Stimulated activated CD8-positive, alpha-beta memory T cell treated with anti-CD3 and anti-CD28 coated beads, Interleukin-15, amount 100 ng/mL, for 24 hours (primary cell): ENCODE data around the gene MCL1.
A peak's percentile ranks its signal among the peaks of the same experiment; 100 is the strongest.
"Not testable (repeated sequence)": the region's sequence is repeated elsewhere in the genome, so short reads cannot be mapped to it uniquely, and the experiment has no call there.

Experiments
- DNase-seq: peaks from one replicate; pipeline ENCODE4 v3.0.0-alpha.2; 2020; ENCODE audit warnings: low read depth

MCL1 gene

DNA sequence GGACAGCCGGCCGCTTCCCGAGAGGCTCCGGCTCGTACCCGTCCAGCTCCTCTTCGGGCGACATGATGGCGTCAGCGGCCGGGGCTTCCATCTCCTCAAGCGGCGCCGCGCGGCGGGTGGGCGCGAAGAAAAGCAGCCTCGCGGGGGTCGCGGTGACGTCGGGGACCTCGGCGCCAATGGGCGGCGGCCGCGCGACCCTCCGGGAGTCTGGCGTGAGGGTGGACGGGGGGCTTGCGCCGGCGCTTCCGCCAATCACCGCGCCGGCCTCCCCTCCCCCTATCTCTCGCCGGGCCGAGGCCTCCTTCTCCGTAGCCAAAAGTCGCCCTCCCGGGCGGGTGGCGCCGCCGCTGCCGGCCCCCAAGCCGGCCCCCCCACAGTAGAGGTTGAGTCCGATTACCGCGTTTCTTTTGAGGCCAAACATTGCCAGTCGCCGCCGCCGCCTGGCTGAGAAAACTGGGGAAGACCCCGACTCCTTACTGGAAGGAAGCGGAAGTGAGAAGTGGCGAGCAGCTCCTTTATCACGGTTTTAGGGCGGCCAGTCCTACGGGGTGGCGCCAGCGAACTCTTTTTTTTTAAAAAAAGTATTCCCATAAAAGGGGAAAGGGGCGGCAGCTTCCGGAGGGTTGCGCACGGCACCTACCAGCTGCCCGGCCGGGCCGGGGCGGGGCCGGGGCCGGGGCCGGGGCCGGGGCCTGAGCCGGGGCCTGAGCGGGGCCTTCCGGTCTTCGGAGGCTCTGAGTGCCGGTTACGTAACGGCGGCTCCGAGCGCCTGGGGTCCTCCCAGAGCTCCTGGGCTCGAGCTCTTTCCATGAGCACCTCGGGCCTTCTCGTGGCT is at the start of gene MCL1:
Gene MCL1 (minus strand): TSS at position 501 of the 835 bp plus-strand sequence. CDS start 80 bp downstream, at position 421.
- DNase-seq: peak; percentile 68

DNA sequence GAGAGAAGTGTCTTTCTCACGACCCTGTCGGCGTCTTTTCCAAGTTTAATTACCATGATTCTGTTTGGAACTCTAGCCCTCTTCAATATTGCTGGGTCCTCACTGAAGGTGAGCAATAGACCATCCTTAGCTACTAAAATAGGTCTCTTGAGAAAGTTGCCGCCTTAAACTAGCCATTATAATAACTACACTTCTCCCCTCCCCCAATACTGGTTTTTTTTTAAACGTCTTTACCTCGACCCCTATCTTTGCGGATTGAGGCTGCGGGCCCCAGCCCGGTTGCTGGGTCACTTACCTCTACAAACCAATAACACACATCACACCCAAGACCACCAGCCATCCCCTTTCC is 49.3 kb upstream of the MCL1 start:
- no peak for DNase-seq

DNA sequence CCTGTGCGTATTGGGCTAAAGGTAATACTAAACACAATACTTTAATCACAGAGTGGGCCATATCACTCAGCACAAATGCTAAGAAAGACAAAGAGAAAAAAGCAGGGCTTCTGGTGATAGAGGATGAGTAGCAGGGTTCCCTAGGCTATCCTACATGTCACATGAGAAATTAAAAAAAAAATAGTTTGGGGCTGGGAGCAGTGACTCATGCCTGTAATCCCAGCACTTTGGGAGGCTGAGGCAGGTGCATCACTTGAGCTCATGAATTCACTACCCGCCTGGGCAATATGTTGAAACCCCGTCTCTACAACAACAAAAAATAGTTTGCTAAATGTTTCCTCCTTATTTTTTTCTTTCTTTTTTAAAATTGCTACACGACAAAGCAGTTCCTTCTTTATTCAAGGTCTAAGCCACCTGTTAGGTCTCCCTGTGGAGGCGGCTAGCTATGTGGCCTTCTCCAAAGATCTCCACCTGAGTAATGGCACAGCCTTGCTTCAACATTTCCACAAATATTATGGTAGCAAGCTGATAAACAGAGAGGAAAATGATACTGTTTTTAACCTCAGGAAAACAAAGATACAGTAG is 48.5 kb upstream of the MCL1 start:
- DNase-seq: no peak

DNA sequence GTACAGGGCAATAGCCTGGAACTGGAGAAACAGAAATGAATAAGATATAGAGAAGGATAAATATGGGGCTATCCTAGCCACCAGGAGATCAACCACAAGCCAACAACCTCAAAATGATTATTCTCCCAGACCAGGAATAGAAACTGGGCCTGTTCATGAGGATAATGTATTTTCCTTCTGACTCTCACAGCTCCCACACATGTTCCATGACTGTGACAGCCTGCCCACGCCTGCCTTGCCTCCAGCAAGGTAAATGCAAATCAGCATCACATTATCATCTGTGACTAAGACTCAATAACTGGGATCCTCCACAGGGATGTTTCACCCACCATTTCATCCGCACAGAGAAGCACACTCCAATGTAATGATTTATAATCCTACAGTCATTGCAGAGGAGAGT is 46.7 kb upstream of the MCL1 start:
- DNase-seq: no peak

DNA sequence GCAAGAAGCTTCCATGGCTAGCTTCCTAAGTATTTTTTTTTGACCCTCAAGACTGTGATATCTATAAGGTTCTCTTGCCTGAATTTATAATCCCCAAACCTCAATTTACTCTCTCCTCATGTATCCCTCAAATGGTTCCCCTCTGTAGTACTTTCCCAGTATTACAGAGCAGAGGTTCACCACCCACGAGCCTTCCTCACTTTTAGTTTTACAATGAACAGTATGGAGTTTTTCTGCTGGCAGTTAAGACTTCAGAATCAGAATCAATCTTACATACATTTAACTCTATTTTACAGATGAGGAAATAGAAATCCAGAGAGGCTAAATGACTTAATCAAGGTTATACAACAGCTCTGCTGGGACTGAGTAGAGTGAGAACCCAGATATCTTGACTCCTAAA is 45.1 kb upstream of the MCL1 start:
- DNase-seq: not testable (repeated sequence)

DNA sequence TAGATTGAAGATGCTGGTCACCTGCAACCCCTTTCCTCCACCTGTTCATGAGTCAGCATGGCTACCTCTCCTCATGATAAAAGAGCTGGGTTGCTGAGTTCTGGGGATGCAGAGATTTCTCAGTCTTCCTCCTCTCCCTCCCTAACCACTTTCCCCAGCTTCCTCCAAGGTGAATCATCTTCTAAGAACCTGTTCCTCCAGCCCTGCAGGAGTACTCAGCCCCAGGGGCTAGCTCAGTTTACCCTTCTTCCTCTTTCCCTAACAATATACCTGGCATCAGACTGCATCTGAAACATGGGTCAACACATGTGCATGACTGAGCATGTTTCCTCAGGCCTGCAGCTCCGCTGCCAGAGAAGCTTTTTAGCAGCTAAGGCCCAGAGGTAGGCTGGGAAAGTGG is 44.7 kb upstream of the MCL1 start:
- DNase-seq: not testable (repeated sequence)

DNA sequence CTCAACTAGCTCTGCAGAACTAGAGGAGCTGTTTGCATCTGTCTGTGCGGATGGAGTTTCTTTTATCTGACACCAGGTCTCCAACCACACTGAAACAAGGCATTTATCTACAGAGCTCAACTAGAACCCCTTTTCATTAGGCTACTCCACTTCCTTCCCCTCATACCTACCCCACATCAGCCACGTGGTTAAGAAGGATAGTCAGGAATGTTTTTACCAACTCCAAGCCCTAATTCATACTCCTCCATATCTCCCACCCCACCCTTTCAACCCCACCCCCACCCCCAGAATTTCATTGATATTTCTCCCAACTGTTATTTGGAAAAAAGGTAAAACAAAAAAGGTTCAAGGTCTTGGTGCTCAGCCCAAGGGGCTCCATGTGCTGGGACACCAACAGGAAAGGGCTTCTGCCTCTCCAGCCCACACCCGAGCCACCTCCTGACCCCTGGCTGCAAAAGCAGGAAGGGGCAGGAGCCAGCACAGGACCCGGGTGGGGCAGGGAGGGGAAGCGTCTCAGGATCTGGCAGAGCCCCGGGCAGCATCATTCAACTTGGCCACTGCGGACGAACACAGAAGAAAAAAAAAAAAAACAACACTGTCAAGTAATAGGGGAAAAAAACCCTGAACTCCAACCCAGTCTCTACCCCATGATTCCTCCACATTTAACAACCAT is 43.0 kb upstream of the MCL1 start:
- DNase-seq: no peak

DNA sequence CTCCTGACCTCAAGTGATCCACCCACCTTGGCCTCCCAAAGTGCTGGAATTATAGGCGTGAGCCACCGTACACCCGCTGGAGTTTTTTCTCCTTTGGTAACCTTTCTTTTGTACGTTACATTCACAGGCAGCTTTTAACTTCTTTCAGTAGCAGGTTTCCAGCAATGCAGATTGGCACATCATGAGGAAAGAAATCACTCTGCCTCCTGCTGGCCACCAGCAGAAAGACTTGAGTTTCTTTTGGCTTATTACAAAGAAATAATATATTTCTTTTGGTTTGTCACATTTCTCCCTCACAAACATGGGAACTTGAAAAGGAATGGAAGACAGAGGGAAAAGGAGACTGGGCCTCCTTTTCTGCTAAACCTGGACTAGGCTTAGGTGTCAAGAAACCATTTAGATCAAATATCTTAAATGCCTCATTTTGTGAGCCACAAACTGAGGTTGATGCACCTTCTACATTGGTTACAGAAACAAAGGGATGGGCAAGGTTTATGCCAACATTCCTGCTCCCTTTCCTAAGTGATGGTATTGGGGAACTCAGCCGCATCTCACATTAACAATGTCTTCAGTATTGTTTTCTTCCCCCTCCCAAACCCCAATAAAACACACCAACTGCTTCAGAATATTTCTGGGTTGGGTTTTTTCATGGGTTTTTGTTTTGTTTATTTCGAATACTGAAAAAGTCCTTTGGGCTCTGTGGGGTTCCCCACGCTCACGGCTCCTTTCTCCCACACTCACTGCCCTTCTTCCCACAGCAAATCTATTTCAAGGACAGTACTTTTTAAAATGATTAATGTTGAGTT is 42.3 kb upstream of the MCL1 start:
- no peak for DNase-seq

DNA sequence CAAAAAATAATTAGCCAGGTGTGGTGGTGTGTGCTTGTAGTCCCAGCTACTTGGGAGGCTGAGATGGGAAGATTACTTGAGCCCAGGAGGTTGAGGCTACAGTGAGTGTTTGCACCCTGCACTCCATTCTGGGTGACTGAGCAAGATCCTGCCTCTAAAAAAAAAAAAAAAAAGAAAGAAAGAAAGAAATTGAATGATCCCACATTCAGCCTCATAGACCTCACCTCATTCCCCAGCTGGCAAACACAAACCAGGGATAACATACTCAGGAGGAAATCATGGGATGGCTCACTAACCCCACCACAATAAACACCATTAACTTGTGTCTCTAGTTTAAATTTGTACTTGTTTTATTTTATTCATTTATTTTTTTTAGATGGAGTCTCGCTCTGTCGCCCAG is 41.5 kb upstream of the MCL1 start:
- no peak for DNase-seq

DNA sequence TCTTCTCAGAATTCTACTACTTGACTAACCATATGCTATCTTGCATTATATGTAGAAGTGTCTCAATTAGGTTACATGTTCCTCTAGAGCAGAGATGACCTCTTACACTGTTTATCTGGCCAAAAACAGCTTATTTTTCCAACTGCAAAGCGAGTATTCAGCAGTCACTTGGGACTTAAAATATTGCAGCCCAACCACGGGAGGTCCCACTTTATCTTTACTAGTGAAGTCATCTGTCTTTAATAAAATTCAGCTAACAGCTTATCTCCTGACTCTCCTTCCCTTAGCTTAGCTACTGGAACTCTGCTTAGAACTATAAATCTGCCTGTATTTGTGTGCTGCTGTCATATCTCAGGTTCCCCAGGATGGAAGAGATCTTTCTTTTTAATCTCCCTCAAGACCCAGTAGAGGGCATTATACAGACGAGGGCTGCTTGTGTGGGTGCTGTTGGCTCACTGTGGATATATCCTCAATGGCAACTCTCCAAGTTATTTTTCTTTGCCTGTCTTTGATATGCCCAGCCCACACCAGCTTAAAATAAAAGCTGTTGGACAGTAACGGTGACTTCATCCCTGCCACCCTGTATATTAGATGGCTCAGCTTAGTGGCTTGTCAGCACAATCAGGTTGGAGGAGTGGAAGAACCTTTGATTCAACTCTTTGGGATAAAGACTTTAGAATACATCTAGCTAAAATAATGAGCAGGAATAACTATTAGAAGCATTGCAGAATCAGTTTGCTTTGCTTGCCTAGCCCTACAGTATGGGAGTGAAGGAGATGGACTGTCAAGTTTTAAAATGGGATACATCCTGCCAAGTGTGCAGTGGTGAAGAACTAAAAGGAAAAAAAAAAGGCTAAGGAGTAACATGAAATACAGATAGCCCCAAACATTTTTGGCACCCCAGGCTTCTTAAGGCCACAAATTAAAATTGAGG is 40.4 kb upstream of the MCL1 start:
- DNase-seq: no peak

DNA sequence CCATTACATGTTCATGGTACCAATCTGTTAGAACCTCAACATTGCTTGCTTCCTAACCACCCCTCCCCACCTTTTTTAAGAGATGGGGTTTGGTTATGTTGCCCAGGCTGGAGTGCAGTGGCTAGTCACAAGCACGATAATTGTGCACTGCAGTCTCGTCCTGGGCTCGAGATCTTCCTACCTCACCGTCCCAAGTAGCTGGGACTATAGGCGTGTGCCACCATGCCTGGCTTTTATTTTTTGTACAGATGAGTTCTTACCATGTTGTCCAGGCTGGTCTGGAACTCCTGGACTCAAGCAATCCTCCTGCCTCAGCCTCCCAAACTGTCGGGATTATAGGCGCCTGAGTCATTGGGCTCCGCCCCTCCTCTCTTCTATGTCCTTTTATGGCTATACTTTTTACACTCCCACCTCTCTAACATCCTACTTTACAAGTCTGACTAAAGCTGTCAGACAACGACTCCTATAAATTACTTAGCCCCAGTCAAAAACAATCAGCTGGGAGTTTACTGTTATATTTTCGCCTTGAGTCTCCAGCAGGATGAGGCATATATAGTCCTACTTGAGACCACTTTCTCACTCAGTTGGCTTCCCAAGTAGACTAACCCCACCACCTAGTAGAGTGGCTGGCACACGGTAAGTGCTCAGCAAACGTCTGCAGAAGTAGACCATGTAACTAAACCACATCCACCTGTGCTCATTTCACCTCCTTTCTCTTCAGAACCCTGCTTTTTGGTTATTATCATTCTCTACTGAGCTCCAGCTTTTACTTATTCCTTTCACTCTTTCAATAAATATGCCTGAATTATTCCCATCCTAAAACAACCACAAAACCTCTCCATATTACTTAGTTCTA is 36.2 kb upstream of the MCL1 start:
- DNase-seq: no peak

DNA sequence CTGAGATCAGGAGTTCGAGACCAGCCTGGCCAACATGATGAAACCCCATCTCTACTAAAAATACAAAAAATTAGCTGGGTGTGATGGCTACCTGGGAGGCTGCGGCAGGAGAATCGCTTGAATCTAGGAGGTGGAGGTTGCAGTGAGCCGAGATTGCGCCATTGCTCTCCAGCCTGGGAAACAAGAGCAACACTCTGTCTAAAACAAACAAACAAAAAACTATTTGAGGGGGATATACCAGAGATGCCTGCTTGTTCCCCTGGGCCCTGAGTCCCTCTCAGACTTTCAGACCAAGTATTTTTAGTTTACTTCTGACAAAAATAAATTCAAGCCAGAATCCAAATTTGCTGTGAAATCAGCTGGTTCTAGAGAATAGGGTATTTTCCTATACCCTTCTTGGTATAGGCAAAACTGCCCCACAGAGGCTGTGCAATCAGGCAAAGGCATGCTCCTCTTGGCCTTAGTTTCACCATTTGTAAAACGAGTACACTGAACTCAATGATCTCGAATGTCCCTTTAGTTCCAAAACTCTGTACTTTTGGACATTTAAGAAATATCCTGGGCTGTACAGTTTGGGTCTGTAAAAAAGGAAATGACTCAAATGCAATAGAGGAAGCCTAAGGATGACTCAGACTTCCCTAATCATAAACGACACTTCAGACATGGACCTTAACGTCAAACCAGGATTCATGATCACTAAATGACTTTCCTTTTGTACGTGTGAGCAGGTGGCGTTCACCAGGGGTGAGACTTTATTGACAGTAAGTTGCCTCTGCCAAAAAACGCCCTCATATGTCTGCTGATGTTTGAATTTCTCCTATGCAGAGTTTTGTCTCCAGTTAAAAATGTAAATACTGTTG is 33.9 kb upstream of the MCL1 start:
- no peak for DNase-seq

DNA sequence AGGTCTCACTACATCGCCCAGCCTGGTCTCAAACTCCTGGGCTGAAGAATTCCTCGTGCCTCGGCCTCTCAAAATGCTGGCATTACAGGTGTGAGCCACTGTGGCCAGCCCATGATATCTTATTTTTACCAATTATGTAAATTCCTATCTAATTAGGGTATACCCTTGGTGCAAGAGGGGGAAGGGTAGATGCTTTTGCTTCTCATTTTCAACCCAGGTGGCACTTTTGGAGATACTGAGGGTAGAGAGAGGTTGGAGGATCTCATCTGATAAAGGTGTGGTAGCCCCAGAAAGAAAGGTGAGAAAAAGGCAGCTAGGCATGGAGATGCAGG is 32.6 kb upstream of the MCL1 start:
- DNase-seq: no peak

DNA sequence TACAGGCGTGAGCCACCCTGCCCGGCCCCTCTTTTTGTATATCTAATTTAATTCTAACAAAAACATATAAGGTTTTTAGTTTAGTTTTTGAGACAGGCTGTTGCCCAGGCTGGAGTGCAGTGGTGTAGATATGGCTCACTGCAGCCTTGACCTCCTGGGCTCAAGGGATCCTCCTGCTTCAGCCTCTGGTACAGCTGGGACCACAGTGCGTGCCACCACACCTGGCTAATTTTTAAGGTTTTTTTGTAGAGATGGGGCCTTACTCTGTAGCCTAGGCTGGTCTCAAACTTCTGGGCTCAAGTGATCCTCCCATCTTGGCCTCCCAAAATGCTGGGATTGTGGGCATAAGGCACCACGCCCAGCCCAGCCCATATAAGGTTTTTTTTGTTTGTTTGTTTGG is 31.2 kb upstream of the MCL1 start:
- DNase-seq: no peak

DNA sequence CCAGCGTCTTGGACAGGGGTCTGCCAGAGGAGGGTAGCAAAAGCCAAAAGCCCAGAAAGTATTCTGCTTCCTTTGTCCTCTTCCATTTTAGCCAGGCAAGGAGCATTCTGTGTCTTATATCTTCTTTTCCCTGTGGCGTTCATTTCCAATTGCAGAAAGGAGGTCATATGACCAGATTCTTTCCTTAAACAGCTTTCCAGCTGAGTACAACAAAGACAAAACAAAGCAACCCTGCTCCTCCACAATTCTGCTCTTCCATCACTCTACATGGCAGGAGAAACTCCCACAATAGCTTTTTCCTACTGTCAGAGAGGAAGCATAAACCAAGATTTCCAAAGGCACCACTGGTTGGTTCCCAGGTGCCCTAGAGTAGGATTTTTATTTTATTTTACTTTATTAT is 30.3 kb upstream of the MCL1 start:
- no peak for DNase-seq

DNA sequence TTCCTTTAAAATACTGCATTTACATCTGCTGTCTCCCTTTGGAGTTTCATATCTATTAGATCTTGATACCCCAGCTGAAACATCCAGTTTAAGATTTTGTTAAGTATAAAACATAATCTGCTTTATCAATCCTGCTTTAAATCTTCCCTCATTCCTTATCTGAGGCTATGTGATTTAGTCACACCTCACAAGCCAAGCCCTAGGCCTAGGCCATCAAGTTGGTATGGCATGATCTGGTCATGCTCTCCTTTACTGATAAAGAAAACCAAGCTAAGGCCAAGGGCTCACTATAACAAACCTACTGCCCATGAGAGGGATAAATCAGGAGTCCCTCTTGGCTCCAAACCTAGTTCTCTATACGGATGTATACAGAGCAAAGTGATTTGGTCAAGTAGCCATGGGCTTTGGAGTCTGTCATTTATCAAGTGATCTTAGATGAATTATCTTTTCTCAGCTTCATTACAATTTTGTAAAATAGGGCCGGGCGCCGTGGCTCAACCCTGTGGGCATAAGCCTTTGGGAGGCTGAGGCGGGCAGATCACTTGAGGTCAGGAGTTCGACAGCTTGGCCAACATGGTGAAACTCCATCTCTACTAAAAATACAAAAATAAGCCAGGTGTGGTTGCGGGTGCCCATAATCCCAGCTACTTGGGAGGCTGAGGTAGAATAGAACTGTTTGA is 27.2 kb upstream of the MCL1 start:
- no peak for DNase-seq

DNA sequence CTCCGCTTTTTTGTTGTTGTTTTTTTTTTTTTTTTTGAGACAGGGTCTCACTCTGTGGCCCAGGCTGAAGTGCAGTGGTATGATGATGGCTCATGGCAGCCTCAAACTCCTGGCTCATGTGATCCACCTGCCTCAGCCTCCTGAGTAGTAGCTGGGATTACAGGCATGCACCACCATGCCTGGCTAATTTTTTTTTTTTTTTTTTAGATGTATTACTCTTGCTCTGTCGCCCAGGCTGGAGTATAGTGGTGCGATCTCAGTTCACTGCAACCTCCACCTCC is 26.0 kb upstream of the MCL1 start:
- not testable (repeated sequence) for DNase-seq

DNA sequence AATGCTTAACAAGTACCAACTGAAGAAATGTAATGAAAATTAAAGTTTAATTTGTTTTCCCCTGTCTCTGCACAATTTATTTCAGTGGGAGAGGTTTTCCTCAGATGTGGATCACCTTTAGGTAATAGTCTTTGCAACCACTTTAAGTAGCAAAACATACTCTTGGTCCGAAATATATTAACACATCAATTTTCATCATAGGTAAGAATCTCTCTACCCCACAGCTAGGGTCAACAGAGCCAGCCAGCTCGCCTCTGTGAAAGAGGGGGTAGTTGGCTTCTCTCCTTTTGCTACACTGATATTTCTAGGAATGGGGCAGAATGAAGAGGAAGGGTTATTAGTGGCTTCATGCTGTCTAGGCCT is 24.8 kb upstream of the MCL1 start:
- no peak for DNase-seq

DNA sequence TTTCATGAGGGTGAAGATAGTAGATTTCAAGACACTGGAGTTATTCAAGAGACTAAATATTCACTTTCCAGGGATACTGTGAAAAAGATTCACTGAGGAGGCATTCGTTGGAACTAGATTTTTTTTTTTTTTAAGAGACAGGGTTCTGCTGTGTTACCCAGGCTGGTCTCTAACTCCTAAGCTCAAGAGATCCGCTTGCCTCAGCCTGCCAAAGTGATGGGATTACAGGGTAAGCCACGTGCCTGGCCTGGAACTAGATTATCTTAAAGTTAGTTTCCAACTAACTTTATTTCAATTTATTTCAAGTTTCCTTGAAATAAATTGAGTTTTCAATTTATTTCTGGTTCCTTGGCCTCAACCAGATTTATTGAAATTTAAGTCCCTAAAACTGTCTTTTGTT is 24.3 kb upstream of the MCL1 start:
- no peak for DNase-seq
